Peyer's patch (tissue), 4 donors: ENCODE measurements around the gene GJC1.

Experiments used
- CTCF ChIP-seq, 6 experiments: fragments of 450-650 bp in 4 of 6; fragments of 200-600 bp in 2 of 6; sonication (generic) in 1 of 6; IDR thresholded peaks; one replicate each; pipeline ENCODE4 v1.5.1; 2017 to 2019; ENCODE audit warnings: antibody characterized with exemption in 6 of 6, mild to moderate bottlenecking in 3 of 6, moderate library complexity in 1 of 6
- POLR2A ChIP-seq, 2 donors: fragments of 450-650 bp; IDR thresholded peaks; one replicate each; pipeline ENCODE4 v1.5.1; 2017; ENCODE audit warnings: antibody characterized with exemption in 2 of 2, mild to moderate bottlenecking in 2 of 2, moderate library complexity in 2 of 2

- TF ChIP-seq CTCF (IDR thresholded peaks at IDR 0.05) (no peak), POLR2A (IDR thresholded peaks at IDR 0.05) (no peak)
Observed at GRCh38 chr17:44785921-44786320, 44.2 kb downstream of the GJC1 start.
